HEK293T (cell line): ENCODE data around the gene PODNL1.

Source experiments
- CTCF ChIA-PET: fragments of 350-600 bp; formaldehyde crosslinking; extraction: SDS; loops from one replicate; lab custom pipeline; 2021; ENCODE audit warnings: antibody characterized with exemption, inconsistent platforms; lab: Yijun Ruan, JAX
- POLR2A ChIA-PET: fragments of 350-600 bp; formaldehyde crosslinking; extraction: SDS; loops from one replicate; lab custom pipeline; 2020; ENCODE audit warnings: antibody characterized with exemption, inconsistent platforms; lab: Yijun Ruan, JAX
- DNase-seq: peaks from one replicate; pipeline ENCODE4 v3.0.0; 2012; ENCODE audit warnings: mixed read lengths; ENCODE audit errors: extremely low spot score
- ARNT ChIP-seq: fragments of 450-650 bp; IDR thresholded peaks from 2 replicates; pipeline ENCODE4 v1.6.1; 2017; ENCODE audit warnings: mild to moderate bottlenecking
- BHLHE40 ChIP-seq: fragments of 450-650 bp; IDR thresholded peaks from 2 replicates; pipeline ENCODE4 v1.6.1; 2016; ENCODE audit warnings: mild to moderate bottlenecking, moderate library complexity, borderline replicate concordance
- CTBP1 ChIP-seq: fragments of 450-650 bp; IDR thresholded peaks from 2 replicates; pipeline ENCODE4 v1.6.1; 2016; ENCODE audit warnings: borderline replicate concordance
- ELF4 ChIP-seq: fragments of 450-650 bp; IDR thresholded peaks from 2 replicates; pipeline ENCODE4 v1.6.1; 2017; ENCODE audit warnings: antibody characterized with exemption
- FOXA1 ChIP-seq: fragments of 450-650 bp; IDR thresholded peaks from 2 replicates; pipeline ENCODE4 v1.6.1; 2016; ENCODE audit warnings: mild to moderate bottlenecking
- FOXK2 ChIP-seq: fragments of 450-650 bp; IDR thresholded peaks from 2 replicates; pipeline ENCODE4 v1.6.1; 2016; ENCODE audit warnings: mild to moderate bottlenecking
- FOXM1 ChIP-seq: fragments of 450-650 bp; IDR thresholded peaks from 2 replicates; pipeline ENCODE4 v1.6.1; 2017; ENCODE audit warnings: mild to moderate bottlenecking, borderline replicate concordance
- HDGF ChIP-seq: fragments of 450-650 bp; IDR thresholded peaks from 2 replicates; pipeline ENCODE4 v1.6.1; 2017; ENCODE audit warnings: antibody characterized with exemption, borderline replicate concordance
- L3MBTL2 ChIP-seq: fragments of 450-650 bp; conservative IDR thresholded peaks from 2 replicates; pipeline ENCODE4 v1.6.1; 2016; ENCODE audit warnings: mild to moderate bottlenecking
- LEF1 ChIP-seq: fragments of 450-650 bp; IDR thresholded peaks from 2 replicates; pipeline ENCODE4 v1.6.1; 2017; ENCODE audit warnings: mild to moderate bottlenecking, borderline replicate concordance
- NFRKB ChIP-seq: fragments of 450-650 bp; IDR thresholded peaks from 2 replicates; pipeline ENCODE4 v1.6.1; 2016; ENCODE audit warnings: mild to moderate bottlenecking, moderate library complexity
- PKNOX1 ChIP-seq: fragments of 450-650 bp; IDR thresholded peaks from 2 replicates; pipeline ENCODE4 v1.6.1; 2016
- SP1 ChIP-seq: fragments of 450-650 bp; IDR thresholded peaks from 2 replicates; pipeline ENCODE4 v1.6.1; 2017
- SUZ12 ChIP-seq: fragments of 450-650 bp; IDR thresholded peaks from 2 replicates; pipeline ENCODE4 v1.6.1; 2016; ENCODE audit warnings: mild to moderate bottlenecking
- TARDBP ChIP-seq: fragments of 450-650 bp; IDR thresholded peaks from 2 replicates; pipeline ENCODE4 v1.6.1; 2016
- ZNF384 ChIP-seq: fragments of 450-650 bp; IDR thresholded peaks from 2 replicates; pipeline ENCODE4 v1.6.1; 2016

PODNL1 gene

GRCh38 chr19:13938301-13939064 is at the start of gene PODNL1:
Gene PODNL1, minus strand, starts transcription at chr19:13938417. Its CDS starts 236 bp downstream, at chr19:13938181.
- POLR2A ChIA-PET = interaction anchor here (1.4 to 1.8 kb wide), 2 partner anchors 14 to 15 kb away, joined by 6 read pairs; partner anchors contain the start of gene DCAF15
- TF ChIP-seq ZNF384 (no peak), FOXM1 (no peak), ELF4 (no peak), PKNOX1 (no peak), NFRKB (no peak), BHLHE40 (no peak), HDGF (no peak), SUZ12 (no peak), SP1 (no peak), FOXA1 (no peak), TARDBP (no peak), LEF1 (no peak), CTBP1 (no peak), ARNT (no peak)
- CTCF ChIA-PET = no interaction called here
- no peak for DNase-seq

GRCh38 chr19:13987101-13987890 is 49.1 kb upstream of the PODNL1 start:
- CTCF ChIA-PET = no interaction called here
- no peak for TF ChIP-seq L3MBTL2
- TF ChIP-seq SUZ12 = no peak
- TF ChIP-seq TARDBP = no peak
- no peak for TF ChIP-seq FOXA1
- TF ChIP-seq NFRKB = no peak
- TF ChIP-seq LEF1 = no peak
- no peak for TF ChIP-seq HDGF
- TF ChIP-seq ELF4 = no peak
- TF ChIP-seq ZNF384 = no peak
- TF ChIP-seq FOXK2 = no peak
- no peak for TF ChIP-seq ARNT
- TF ChIP-seq BHLHE40 = no peak
- no peak for TF ChIP-seq CTBP1
- no peak for TF ChIP-seq SP1
- TF ChIP-seq PKNOX1 = no peak
- no peak for TF ChIP-seq FOXM1
- DNase-seq = no peak
- POLR2A ChIA-PET = interaction anchor here (0.9 kb wide), 1 partner anchor 10 kb away, joined by 3 read pairs; no protein-coding TSS in a partner anchor

- TF ChIP-seq ZNF384 = no peak
- TF ChIP-seq SUZ12 = no peak
- no peak for TF ChIP-seq FOXM1
- no peak for TF ChIP-seq SP1
- no peak for TF ChIP-seq PKNOX1
- no peak for TF ChIP-seq LEF1
- TF ChIP-seq CTBP1 = no peak
- TF ChIP-seq HDGF = no peak
- no peak for TF ChIP-seq ARNT
- TF ChIP-seq FOXK2 = no peak
- TF ChIP-seq BHLHE40 = no peak
- no peak for TF ChIP-seq NFRKB
- no peak for TF ChIP-seq ELF4
- no peak for TF ChIP-seq TARDBP
- TF ChIP-seq FOXA1 = no peak
- no peak for TF ChIP-seq L3MBTL2
- no peak for DNase-seq
- ChIA-PET POLR2A (no interaction called here), CTCF (no interaction called here)
Measured at GRCh38 chr19:13986348-13986904, 48.2 kb upstream of the PODNL1 start.

- POLR2A ChIA-PET = no interaction called here
- CTCF ChIA-PET = no interaction called here
- TF ChIP-seq FOXM1 = no peak
- TF ChIP-seq PKNOX1 = no peak
- TF ChIP-seq TARDBP = no peak
- TF ChIP-seq ZNF384 = no peak
- no peak for TF ChIP-seq LEF1
- TF ChIP-seq FOXK2 = no peak
- TF ChIP-seq FOXA1 = no peak
- no peak for TF ChIP-seq ELF4
- TF ChIP-seq ARNT = no peak
- no peak for TF ChIP-seq L3MBTL2
- no peak for TF ChIP-seq SUZ12
- no peak for TF ChIP-seq BHLHE40
- no peak for TF ChIP-seq SP1
Measured at GRCh38 chr19:13985771-13986347, 47.6 kb upstream of the PODNL1 start.

More at GRCh38 chr19:13985771-13986347, 47.6 kb upstream of the PODNL1 start:
- no peak for DNase-seq
